Colon (tissue), 2 donors: ENCODE data around the gene ANKRD44.
"Not testable (repeated sequence)": the region's sequence is repeated elsewhere in the genome, so short reads cannot be mapped to it uniquely, and the experiment has no call there.

Experiments used
- FAIRE-seq: peaks from 2 replicates; lab custom pipeline; 2012; peaks lifted over from hg19 to GRCh38; lab: Jason Lieb, UNC
- donor health status: control.
- donor health status: control.

The ANKRD44 gene

DNA sequence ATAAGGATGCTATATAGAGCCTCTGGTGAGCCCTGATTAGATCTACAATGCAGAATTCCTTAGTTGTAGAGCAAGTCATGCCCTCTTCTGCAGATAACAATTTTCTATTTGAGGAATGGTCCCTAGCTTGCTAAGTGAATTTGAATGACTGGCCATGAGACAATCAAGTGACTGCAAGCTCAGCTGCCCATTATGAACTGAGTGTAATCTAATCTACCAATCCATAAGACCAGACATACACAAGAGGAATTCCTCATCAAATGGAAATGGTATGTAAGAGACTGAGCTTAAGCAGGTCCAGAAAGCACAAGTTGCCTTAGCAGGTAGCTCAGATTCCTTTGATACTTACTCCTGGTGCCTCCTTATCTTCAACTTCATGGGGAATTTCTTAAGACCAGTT, 4.8 kb upstream of the ANKRD44 start:
- no peak for FAIRE-seq

DNA sequence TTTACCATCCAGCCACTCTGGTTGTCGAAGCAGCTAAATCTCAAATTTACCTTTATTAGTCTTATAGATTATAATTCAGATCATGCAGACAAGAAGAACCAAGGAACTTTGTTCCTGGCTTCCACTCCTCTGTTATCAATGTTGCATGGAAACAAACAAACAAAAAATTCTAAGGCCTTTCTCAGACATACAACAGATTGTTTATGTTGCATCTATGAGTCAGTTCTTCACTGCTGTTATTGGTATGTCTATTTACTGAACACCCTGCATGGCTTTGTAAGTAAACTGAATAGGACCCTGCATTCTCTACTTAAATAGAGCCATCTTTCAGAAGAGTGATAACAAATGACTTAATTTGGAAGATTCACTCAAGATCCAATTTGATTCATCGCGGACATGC, 1.6 kb upstream of the ANKRD44 start:
- FAIRE-seq: no peak

DNA sequence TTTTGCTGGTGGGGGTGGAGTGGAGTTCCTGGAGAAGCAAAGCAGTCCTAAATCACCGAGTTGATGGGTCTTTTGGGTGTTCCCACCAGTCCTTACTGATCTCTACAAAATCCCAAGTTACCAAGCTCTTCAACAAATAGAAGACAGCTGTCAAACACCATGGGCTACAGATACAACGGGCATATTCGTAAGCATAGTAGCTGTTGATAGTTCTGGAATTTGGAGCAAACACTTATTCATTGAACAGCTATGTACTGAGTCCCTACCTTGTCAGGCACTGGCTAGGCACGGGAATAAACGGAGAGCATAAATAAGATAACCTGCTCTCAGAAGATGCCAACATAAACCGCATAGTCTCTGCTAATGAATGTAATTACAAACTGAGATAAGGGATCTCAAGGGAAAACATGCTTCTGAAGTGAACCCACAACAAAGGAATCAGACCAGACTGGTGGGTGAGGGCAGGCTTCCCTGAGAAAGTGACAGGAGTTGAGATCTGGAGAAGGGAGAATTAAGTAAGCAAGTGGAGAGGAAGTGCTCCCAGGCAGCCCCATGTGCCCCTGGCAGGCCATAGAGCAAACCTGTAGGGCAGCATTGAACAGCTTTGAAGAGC, 947 bp upstream of the ANKRD44 start:
- FAIRE-seq: no peak

DNA sequence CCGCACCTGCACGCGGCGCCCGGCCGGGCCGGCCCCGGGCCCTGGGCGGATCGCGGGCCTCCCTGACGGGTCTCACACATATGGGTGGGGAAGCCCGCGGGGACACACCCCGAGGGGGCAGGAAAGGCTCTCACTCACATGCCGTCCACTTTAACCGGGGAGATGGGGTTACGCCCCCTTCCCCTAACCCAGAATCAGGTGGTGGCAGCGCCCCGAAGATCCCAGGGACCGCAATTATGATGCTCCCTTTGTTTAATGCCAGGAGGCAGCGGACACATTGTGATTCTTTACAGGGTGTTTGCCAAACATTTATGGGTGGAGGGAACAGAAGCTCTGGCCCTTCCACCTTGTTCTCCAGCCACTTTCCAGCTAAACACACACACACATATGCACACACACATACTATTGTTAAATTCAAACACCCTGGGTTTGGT, 424 bp upstream of the ANKRD44 start:
- FAIRE-seq: no peak

DNA sequence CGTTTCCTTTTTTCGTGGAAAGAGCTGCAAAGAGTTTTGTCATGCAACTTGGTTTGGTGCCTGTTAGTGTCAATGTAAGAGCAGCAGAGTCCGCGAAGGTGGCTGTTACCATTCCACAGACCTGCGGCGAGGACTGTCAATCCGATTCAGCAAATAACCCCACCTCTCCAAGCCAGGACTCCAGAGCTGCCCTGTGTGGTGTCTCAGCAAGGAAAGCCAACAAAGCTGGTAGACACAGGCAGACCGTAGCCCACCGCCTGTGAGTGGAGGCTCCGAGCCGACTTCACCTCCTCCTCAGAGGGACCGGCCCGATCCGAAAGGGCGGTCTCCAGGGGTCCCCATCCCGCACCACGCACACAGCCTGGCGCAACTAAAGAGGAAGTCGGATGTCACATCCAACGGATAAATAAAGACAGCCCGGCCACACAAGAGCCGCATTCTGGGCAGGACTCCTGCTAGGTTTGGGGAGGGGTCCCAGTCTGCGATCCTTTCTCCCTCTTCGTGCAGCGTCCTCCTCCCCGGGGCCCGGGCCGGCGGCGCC, 819 bp downstream of the ANKRD44 start:
- FAIRE-seq: no peak

DNA sequence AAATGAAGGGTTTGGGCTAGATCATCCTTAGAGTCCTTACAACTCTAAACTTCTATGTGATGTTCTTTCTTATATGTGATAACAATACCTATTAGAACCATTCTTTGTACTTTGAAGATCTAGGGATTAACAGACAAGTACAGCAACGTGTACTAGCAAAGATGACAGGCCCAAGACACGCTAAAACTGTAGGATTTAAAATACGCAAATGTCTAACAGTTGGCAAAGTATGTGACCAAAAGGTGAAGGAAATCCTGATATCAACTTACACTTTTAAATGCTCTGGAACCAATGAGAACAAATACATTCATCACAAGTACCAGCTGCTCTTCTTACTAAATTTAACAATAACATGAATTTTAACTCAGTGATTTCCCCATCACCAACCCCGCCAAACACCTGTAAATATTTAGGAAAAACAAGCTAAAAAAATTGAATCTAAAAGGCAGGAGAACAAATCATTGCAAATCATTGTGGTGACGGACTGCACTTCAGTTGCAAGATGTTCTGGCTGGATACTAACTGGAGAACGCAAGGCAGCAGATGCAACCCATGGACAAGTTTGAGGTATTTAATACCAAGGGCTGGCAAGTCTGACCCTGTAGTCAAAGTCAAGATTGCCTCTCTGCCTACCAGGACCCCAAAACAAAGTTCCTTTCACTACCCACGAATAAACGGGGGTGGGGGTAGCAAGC, 1.4 kb downstream of the ANKRD44 start:
- FAIRE-seq: no peak

DNA sequence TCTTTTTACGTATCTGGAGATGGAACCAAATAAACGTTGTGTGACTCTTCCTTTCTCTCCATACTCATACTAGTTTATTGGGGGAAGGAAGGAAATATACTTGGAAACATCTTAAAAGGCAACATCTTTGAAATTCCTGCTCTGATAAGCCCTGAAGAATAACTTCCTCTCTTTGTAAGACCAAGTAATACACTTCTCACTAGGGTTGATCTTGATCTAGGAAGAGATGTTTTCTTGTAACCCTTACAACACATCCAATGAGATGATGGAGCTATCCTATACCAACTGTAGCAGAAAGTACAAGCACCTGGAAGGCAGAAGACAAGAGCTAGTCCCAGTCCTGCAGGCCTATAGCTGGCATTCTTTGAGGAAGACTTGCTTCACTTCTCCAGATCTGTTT, 2.0 kb downstream of the ANKRD44 start:
- FAIRE-seq: no peak

DNA sequence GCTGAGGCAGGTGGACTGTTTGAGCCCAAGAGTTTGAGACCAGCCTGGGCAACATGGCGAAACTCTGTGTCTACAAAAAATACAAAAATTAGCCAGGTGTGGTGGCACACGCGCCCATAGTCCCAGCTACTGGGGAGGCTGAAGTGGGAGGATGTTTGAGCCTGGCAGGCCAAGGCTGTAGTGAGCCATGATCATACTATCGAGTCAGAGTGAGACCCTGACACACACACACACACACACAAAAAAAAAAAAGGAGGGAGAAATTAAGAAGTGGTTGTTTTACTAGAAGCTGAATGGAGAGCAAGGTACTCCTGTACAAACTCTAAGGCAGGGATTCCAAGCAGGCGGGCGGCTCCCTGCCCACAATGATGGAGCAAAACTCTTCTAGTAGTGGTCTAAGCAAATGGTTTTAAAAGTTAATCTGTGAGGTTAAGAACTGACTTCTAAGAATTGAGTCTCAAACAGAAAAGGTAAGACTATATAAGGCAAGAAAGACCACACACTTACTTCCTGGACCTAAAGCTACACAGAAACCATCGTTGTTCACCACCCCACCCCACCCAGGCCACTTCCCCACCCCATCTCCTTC, 2.6 kb downstream of the ANKRD44 start:
- no peak for FAIRE-seq

DNA sequence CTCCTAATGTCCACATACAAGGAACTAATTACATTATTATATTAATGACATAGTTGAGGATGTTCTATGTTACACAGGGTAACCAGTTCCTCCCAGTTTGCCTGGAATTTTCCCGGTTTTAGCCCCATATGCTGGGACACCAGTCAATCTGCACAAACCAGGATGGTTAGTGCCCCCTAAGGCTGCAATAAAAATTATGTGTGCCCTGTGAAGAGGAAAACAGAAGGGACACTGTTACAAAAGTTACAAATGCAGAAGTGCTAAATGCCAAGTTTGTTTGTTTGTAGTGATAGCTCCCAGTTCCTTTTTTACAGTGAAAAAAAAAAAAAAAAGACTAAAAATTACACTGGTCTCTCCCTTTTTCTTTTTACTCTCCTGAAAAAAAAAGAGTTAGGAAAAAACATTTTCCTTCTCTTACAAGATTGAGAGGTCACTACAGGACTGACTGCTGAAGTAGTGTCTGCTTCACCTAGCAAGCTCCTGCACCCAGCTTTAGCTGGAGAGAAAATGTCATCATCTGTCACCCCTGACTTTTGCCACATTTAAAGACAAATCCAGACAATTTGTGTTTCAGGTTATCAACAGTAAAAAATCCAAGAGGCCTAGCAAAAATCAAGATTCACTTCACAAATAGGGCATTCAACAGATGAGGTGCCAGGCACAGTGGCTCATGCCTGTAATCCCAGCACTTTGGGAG, 3.2 kb downstream of the ANKRD44 start:
- FAIRE-seq: no peak

DNA sequence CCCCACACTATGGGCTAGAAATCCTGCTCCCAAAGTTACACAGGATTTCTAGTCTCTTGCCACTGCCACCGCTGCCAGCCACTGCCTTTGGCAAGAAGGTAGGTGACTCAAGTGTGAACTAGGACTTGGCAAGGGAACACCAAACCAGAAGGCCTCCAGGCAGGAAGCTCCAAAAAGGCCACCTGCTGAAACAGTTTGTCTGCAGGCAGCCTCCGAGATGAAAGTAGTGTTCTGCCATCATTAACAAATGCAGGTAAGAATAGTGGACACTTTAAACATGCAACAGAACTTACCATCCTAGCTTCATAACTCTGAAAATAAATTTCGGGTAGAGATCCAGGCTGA, 3.9 kb downstream of the ANKRD44 start:
- FAIRE-seq: no peak

DNA sequence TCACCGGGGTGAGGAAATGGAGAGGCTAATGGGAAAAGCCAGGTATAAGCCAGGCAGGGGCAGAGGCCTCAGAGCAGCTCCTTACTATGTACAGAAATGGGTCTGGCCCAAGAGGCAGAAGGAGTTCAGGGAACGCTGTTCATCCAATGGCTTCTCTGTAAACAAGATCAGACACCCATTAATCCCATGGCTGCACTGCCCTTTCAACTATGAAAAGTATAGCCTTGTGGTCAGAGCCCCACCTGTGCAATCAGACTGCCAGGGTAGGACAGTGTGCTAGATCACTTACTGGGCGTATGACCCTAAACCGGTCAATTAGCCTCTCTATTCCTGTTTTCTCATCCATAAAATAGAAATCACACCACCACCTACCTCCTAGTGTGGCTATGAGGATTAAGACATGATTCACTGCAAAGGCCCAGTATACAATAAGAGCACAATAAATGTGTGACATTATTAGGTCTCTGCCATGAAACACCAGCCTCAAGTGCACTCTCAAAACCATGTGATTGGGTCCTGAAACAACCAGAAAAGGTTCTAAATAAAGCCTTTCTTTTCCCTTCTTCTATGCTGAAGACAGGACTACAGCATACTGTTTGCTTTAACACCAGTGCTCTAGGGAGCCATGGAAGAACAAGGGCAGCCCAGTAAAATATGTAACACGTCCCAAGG, 4.4 kb downstream of the ANKRD44 start:
- no peak for FAIRE-seq

DNA sequence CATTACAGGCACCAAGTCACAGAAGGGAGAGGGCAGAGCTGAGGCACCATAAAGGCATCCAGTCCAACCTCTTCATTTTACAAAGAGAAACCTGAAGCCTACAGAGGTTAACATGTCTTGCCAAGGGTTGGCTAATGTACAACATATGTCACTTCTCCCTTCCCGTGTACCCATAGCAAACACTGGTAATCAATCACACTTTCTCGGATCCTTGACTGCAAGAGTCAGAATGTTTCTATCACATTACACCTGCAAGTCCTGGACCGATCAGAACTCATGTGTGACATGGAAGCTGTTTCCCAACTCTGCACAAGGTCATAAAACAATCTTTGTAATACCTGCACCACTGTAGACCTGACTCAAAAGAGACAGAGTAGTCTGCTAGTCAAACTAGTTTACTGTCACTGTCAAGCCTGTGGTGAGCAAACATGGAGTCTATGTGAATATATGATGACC, 6.0 kb downstream of the ANKRD44 start:
- no peak for FAIRE-seq

DNA sequence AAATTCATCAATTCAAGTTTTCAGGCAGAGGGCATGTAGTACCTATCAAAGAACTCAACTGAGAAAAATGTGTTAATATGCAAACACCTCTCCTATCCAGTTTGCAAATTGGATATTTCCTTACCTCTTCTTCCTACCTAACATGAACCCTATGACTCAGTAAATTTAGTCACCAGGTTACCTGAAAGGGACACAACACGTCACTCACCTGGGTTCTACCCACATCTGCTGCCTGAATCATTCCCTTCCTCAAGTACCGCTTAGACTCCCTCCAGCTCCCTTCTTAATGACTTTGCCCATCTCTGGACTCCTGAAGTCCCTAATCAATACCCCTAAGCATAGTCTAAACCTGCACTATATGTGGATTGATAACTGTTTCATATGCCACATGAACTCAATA, 10.4 kb downstream of the ANKRD44 start:
- no peak for FAIRE-seq

DNA sequence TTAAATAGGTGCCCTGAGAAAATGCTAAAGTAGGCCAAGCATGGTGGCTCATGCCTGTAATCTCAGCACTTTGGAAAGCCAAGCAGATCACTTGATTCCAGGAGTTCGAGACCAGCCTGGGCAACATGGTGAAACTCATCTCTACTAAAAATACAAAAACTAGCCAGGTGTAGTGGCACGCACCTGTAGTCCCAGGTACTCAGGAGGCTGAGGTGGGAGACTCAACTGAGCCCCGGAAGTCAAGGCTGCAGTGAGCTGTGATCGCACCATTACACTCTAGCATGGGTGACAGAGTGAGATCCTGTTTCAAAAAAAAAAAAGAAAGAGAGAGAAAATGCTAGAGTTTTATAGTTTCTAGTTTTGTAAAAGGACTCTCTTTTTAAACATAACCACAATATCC, 12.0 kb downstream of the ANKRD44 start:
- FAIRE-seq: no peak

DNA sequence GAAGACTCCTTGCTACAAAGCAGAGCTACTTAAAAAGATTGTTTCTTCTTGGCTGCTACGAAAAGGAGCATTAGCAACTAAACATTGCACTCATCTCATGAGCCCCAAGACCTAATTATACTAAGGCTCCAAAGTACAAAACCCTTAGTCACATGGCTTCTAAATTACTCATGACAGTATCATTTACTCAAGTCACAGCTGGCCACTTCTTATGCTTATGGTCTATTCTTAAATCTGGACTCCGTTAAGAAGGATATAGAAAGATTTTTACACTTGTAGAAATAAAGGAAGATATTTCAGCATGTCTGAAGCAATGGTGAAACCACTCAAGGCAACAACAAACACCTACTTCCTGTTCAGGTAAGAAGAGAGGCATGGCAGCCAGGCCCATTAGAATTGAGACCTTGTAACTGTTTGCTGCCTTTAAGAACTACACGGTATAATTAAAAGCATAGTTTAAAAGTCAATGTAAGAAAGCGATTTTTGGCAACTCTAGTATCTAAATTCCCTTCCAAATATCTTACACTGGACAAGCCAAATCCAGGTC, 12.7 kb downstream of the ANKRD44 start:
- no peak for FAIRE-seq

DNA sequence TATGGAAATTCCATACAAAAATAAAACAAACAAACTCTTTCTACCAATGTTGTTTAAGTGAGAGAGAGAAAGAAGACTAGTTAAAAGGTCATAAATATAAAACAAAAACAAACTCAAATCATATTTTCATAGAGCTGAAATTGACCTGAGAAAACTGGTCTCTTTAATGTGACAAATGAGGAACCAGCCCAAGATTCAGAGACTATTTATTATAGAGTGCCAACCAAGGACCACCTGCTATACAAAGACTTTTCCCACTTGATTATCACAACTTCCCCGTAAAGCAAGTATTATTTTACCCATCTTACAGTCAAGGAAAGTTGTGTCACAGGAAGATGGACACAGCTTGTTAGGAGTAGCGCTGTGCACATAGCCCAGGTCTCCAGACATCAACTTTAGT, 13.3 kb downstream of the ANKRD44 start:
- no peak for FAIRE-seq

DNA sequence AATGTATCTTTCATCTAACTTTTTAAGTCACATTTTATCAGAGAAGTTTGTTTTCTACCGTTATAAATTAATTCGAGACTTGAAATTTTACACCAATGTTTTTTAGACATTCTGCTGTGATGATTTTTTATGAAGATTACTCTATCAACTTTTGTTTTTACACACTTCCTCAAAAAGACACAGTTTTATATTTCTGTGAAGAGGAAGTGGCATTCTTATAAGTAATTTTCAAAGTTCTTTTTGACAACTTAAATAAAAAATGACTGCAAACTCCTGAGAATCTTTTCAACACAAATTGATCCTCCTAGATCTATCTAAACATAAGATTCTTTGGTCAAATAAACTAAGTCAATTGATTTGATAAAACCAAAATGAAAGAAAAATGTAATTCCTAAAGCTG, 13.7 kb downstream of the ANKRD44 start:
- peak; percentile 14 for FAIRE-seq

DNA sequence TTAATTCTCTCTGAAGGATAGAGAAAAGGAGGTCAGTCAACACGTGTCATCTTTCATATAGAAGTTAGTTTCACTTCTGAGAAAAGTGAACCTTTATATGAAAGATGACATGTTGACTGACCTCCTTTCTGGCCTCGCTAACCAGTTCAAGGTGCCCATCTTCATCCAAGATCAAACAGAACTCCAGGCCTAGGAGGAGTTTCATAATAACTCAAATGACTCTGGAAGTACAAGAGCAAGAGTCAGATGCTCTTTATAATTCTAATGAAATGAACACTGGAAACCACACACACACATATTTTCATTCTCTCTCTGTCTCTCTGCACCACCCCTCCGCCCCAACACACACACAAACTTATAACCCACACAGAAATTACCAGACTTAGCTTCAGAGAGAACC, 16.3 kb downstream of the ANKRD44 start:
- no peak for FAIRE-seq

DNA sequence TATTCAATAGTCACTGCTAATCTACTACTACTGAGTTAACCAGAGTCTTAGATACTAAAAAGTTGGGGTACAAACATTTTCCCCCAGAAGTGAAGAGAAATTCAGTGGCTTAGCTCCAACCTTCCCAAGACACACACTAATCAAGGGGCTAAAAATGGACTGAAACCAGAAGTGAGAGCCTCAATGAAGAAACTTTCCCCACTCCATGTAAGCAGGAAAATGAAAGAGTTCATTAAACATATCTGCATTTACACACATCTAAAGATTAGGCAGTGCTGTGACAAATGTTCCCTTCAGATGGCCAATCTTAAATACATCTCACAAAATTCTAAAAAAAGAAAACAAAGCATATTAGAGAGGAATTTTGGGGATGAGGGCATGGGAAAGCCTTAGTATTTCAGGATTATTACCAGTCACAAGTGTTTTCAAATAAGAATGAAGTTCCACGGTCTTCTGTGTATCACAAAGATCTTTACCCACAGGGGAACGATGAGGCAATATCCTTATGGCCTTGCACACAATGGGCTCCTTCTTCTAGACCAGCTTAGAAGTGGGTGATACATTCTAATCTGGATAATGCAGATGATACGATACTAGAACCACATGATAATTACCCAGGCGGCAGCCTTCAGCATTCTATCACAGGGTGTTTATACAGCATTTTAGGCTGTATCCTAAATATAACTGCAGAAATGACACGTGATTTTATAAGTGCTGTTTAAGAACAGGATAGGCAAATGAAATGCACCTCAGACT, 17.1 kb downstream of the ANKRD44 start:
- no peak for FAIRE-seq

DNA sequence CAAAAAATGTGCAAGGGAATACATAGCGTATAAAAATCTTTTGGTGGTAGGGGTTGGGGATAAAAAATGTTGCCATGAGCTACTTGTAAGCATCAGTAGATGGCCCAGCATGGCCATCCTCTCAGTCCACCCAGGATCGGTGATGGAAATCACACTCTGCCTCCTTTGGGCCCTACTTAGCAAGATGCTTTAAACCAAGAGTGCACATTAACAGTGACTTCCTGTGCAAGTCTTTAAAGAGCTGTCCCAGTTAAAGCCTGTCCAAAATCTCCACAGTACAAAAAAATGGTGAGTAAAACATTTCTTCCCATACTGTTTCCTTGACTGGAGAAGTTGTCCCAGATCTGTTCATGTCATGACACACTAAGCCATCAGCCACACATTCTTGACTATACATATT, 18.0 kb downstream of the ANKRD44 start:
- FAIRE-seq: no peak

DNA sequence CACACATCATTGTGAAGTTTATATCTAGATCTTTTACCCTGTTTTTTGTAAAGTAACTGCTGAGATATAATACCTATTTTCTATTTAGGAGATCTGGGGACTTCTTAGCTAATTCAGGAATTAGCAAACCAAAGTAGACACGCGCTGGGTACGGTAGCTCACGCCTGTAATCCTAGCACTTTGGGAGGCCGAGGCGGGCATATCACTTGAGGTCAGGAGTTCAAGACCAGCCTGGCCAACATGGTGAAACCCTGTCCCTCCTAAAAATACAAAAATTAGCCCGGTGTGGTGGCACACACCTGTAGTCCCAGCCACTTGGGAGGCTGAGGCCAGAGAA, 23.0 kb downstream of the ANKRD44 start:
- FAIRE-seq: not testable (repeated sequence)
